ENCODE measurements around the gene RNF4.
"Not testable (repeated sequence)": the region's sequence is repeated elsewhere in the genome, so short reads cannot be mapped to it uniquely, and the experiment has no call there.

- TF ChIP-seq CTCF, POLR2A (IDR thresholded peaks at IDR 0.05): not testable (repeated sequence)
Observed at GRCh38 chr4:2546961-2547691, 78.2 kb downstream of the RNF4 start.

All from body of pancreas (tissue), 4 donors.